ENCODE data around the gene MIEN1. TPM values are rescaled to one million over a fixed set of nuclear protein-coding genes. Genes with fewer than 3 reads are reported as not detected.
"Not testable (repeated sequence)": the region's sequence is repeated elsewhere in the genome, so short reads cannot be mapped to it uniquely, and the experiment has no call there.

The MIEN1 gene
- total RNA-seq, 2 donors from 2014 or later, result 24.6 to 45.2 TPM

GRCh38 chr17:39704821-39705551, 25.3 kb downstream of the MIEN1 start:
- Mint-ChIP-seq H3K9me3 (no peaks in the 10 kb centered on the region), H3K4me3 (no peak overlapping the region), H3K27ac (no peak overlapping the region), H3K4me1 (peaks cover 12% of the 10 kb centered on the region), H3K36me3 (ENCODE audit: low read depth) (no peaks in the 10 kb centered on the region), H3K27me3 (peaks cover 11% of the 10 kb centered on the region)
- no peak for ATAC-seq (replicated peaks)

- ATAC-seq (replicated peaks), result no peak
Observed at GRCh38 chr17:39703913-39704312, 26.4 kb downstream of the MIEN1 start.

GRCh38 chr17:39702901-39703893, 27.1 kb downstream of the MIEN1 start:
- Mint-ChIP-seq H3K4me3 (no peak overlapping the region), H3K4me1 (peaks cover 12% of the 10 kb centered on the region), H3K36me3 (ENCODE audit: low read depth) (no peaks in the 10 kb centered on the region), H3K27me3 (peaks cover 20% of the 10 kb centered on the region), H3K27ac (no peak overlapping the region), H3K9me3 (no peaks in the 10 kb centered on the region)
- ATAC-seq (replicated peaks), result no peak

More at GRCh38 chr17:39703913-39704312, 26.4 kb downstream of the MIEN1 start:
- H3K36me3 Mint-ChIP-seq (ENCODE audit: low read depth), result no peaks in the 10 kb centered on the region
- H3K4me1 Mint-ChIP-seq, result peaks cover 12% of the 10 kb centered on the region
- H3K4me3 Mint-ChIP-seq, result no peak overlapping the region
- H3K9me3 Mint-ChIP-seq, result no peaks in the 10 kb centered on the region
- H3K27me3 Mint-ChIP-seq, result peaks cover 18% of the 10 kb centered on the region
- H3K27ac Mint-ChIP-seq, result no peak overlapping the region

- H3K27ac Mint-ChIP-seq, result no peak overlapping the region
- ATAC-seq (replicated peaks), result no peak
- H3K4me1 Mint-ChIP-seq, result peaks cover 6% of the 10 kb centered on the region
- H3K36me3 Mint-ChIP-seq (ENCODE audit: low read depth), result no peaks in the 10 kb centered on the region
- H3K4me3 Mint-ChIP-seq, result no peak overlapping the region
- H3K9me3 Mint-ChIP-seq, result no peaks in the 10 kb centered on the region
- peaks cover 20% of the 10 kb centered on the region for H3K27me3 Mint-ChIP-seq
Observed at GRCh38 chr17:39701784-39702422, 28.4 kb downstream of the MIEN1 start.

GRCh38 chr17:39701012-39701783, 29.1 kb downstream of the MIEN1 start:
- no peak overlapping the region for H3K4me3 Mint-ChIP-seq
- H3K4me1 Mint-ChIP-seq, result peaks cover 5% of the 10 kb centered on the region
- H3K9me3 Mint-ChIP-seq, result no peaks in the 10 kb centered on the region
- no peak for ATAC-seq (replicated peaks)
- no peak overlapping the region for H3K27ac Mint-ChIP-seq
- no peaks in the 10 kb centered on the region for H3K36me3 Mint-ChIP-seq (ENCODE audit: low read depth)
- peaks cover 20% of the 10 kb centered on the region for H3K27me3 Mint-ChIP-seq

- peaks cover 5% of the 10 kb centered on the region for H3K4me1 Mint-ChIP-seq
- H3K9me3 Mint-ChIP-seq, result no peaks in the 10 kb centered on the region
- peaks cover 20% of the 10 kb centered on the region for H3K27me3 Mint-ChIP-seq
- no peak overlapping the region for H3K4me3 Mint-ChIP-seq
- ATAC-seq (replicated peaks), result no peak
- no peak overlapping the region for H3K27ac Mint-ChIP-seq
- H3K36me3 Mint-ChIP-seq (ENCODE audit: low read depth), result no peaks in the 10 kb centered on the region
Observed at GRCh38 chr17:39700148-39700987, 30.0 kb downstream of the MIEN1 start.

GRCh38 chr17:39699818-39700147, 30.5 kb downstream of the MIEN1 start, which contains the start of gene ERBB2:
ERBB2 (plus strand) TSS chr17:39700064; CDS start chr17:39700239, 175 bp downstream.
- H3K4me1 Mint-ChIP-seq, result peaks cover 4% of the 10 kb centered on the region
- no peaks in the 10 kb centered on the region for H3K36me3 Mint-ChIP-seq (ENCODE audit: low read depth)
- no peak within 1 kb of the TSS for H3K4me3 Mint-ChIP-seq
- peaks cover 20% of the 10 kb centered on the region for H3K27me3 Mint-ChIP-seq
- H3K27ac Mint-ChIP-seq, result no peak within 1 kb of the TSS
- H3K9me3 Mint-ChIP-seq, result no peaks in the 10 kb centered on the region
- ATAC-seq (replicated peaks), result no peak

GRCh38 chr17:39699157-39699817, 31.0 kb downstream of the MIEN1 start:
- H3K27me3 Mint-ChIP-seq, result peaks cover 20% of the 10 kb centered on the region
- ATAC-seq (replicated peaks); H3K36me3 Mint-ChIP-seq (ENCODE audit: low read depth): not testable (repeated sequence)

GRCh38 chr17:39697961-39698360, 32.4 kb downstream of the MIEN1 start:
- Mint-ChIP-seq H3K4me3 (no peak overlapping the region), H3K27ac (no peak overlapping the region), H3K27me3 (peaks cover 20% of the 10 kb centered on the region), H3K9me3 (no peaks in the 10 kb centered on the region), H3K36me3 (ENCODE audit: low read depth) (no peaks in the 10 kb centered on the region), H3K4me1 (no peaks in the 10 kb centered on the region)
- ATAC-seq (replicated peaks), result no peak

More at GRCh38 chr17:39699157-39699817, 31.0 kb downstream of the MIEN1 start:
- H3K4me3 Mint-ChIP-seq, H3K27ac Mint-ChIP-seq, H3K4me1 Mint-ChIP-seq, H3K9me3 Mint-ChIP-seq: not testable (repeated sequence)

GRCh38 chr17:39696731-39697130, 33.6 kb downstream of the MIEN1 start:
- no peak overlapping the region for H3K27ac Mint-ChIP-seq
- H3K9me3 Mint-ChIP-seq, result no peaks in the 10 kb centered on the region
- H3K4me3 Mint-ChIP-seq, result no peak overlapping the region
- no peaks in the 10 kb centered on the region for H3K36me3 Mint-ChIP-seq (ENCODE audit: low read depth)
- no peaks in the 10 kb centered on the region for H3K4me1 Mint-ChIP-seq
- peaks cover 20% of the 10 kb centered on the region for H3K27me3 Mint-ChIP-seq
- ATAC-seq (replicated peaks), result no peak

GRCh38 chr17:39695089-39695474, 35.2 kb downstream of the MIEN1 start:
- Mint-ChIP-seq H3K27me3 (peaks cover 10% of the 10 kb centered on the region), H3K36me3 (ENCODE audit: low read depth) (no peaks in the 10 kb centered on the region), H3K9me3 (no peaks in the 10 kb centered on the region), H3K4me3 (no peak overlapping the region), H3K27ac (no peak overlapping the region), H3K4me1 (no peaks in the 10 kb centered on the region)
- no peak for ATAC-seq (replicated peaks)

- no peak for ATAC-seq (replicated peaks)
- Mint-ChIP-seq H3K4me3 (no peak overlapping the region), H3K9me3 (no peaks in the 10 kb centered on the region), H3K36me3 (ENCODE audit: low read depth) (no peaks in the 10 kb centered on the region), H3K27me3 (peaks cover 7% of the 10 kb centered on the region), H3K27ac (no peak overlapping the region), H3K4me1 (no peaks in the 10 kb centered on the region)
Observed at GRCh38 chr17:39694593-39694992, 35.7 kb downstream of the MIEN1 start.

- Mint-ChIP-seq H3K4me1 (peaks cover 20% of the 10 kb centered on the region), H3K9me3 (peaks cover 9% of the 10 kb centered on the region), H3K4me3 (peak overlapping the region; percentile 100), H3K27ac (peak overlapping the region; percentile 99), H3K27me3 (no peaks in the 10 kb centered on the region), H3K36me3 (ENCODE audit: low read depth) (peaks cover 13% of the 10 kb centered on the region)
- no peak for ATAC-seq (replicated peaks)
Observed at GRCh38 chr17:39688945-39689344, 41.4 kb downstream of the MIEN1 start.
